Measurements from ENCODE around the gene ATOSB. TPM values are rescaled to one million over a fixed set of nuclear protein-coding genes. Genes with fewer than 3 reads are reported as not detected.

The ATOSB gene
- total RNA-seq, 2 experiments from 2014 or later: 5.7 to 5.9 TPM

DNA sequence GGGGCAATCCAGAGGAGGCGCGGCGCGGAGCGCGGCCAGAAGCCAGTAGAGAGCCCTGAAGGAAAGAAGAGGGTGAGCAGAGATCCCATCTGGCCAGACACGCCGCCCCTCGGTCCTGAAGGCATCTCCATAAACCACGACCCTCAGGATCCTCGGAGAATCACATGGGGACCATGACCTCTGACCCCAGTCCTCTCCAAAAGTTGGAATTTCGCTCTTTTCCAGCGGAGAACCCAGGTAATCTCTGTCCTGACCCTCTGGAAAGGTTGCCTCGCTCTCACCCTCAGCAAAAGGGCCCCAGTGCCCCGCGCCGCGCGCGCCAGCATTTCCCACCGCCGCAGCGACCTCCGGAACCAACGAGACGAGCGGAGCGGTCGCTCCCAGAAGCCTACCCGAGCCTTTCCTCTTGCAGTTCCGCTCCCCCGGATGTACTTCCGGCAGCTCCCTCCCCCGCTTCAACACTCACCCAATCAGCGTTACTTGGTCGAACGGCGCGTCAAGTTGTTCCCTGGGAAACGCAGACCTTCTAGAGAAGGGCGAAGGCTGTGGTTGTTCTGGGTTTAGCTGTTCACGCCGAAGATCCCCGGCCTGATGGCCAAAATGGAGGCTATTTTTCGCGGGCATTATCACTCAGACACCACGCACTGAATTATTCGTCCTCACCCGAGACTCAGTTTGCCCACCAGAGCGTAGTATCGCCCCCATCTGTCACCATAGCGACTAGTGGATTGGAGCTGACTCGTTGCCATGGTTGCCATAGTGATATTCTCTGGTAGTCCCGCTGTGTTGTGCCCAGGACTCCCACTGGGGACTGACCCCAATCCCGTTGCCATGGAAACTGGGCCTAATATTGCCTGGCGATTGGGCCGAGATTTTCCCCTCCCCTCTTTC lies 12.6 kb downstream of the ATOSB start, which contains the start of gene STOML2:
STOML2 (minus strand) TSS at position 363 of the 891 bp plus-strand sequence; CDS start at position 326, 37 bp downstream.
- ChIA-PET POLR2A (interaction anchor here (0.6 to 3.6 kb wide), 4 partner anchors 9 to 32 kb away, joined by 3 to 23 read pairs (median 12); partner anchors contain the start of gene FANCG), CTCF (interaction anchor here (1.0 to 2.3 kb wide), 8 partner anchors 9 to 514 kb away, joined by 3 to 10 read pairs (median 4); partner anchors contain the start of gene FANCG)

DNA sequence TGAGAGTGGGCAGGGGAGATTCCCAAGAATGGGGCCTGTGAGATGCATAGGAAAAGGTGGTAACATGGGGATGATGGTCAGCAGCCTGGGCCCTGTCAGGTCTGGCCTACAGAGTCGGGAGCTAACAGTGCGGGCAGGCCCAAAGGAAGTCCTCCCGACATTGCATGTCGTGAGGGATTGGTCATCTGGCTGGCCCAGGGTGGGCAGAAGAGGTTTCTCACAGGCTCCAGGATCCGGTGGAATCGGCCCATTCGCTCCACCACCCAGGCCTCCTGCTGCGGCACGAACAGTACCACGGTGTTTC lies 13.2 kb downstream of the ATOSB start:
- ChIA-PET POLR2A (interaction anchor here (1.7 to 3.6 kb wide), 3 partner anchors 9 to 31 kb away, joined by 9 to 23 read pairs (median 16); no protein-coding TSS in a partner anchor), CTCF (interaction anchor here (1.0 to 2.3 kb wide), 6 partner anchors 10 to 514 kb away, joined by 3 to 7 read pairs (median 4); partner anchors contain the start of gene VCP)

DNA sequence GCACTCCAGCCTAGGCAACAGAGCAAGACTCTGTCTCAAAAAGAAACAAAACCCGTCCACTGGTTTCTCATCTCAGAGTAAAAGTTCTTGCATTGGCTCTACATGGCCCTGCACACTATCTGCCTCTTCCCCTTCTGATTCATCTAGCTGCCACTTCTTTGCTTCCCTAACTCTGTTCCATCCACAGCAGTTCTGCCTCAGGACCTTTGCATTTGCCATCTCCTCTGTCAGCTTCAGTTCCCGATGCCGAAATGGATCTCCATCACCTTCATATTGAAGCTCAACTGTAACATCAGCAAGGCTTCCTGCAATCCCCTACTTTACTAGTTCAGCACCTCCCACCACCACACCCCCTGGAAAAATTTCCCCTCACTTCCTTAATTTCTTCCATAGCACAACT lies 18.1 kb downstream of the ATOSB start:
- ChIA-PET POLR2A (interaction anchor here (2.2 kb wide), 1 partner anchor 18 kb away, joined by 10 read pairs; the partner anchor contains the start of gene FANCG), CTCF (interaction anchor here (2.8 to 3.9 kb wide), 2 partner anchors 14 to 198 kb away, joined by 13 to 25 read pairs; no protein-coding TSS in a partner anchor)

- ChIA-PET POLR2A (interaction anchor here (1.0 to 2.2 kb wide), 3 partner anchors 16 to 25 kb away, joined by 3 to 10 read pairs (median 4); partner anchors contain the start of gene FANCG), CTCF (interaction anchor here (0.9 to 4.0 kb wide), 18 partner anchors 8 to 438 kb away, joined by 3 to 30 read pairs (median 3); partner anchors contain the start of genes DNAJB5, FANCG and VCP)
Measured at GRCh38 chr9:35096035-35096849, 19.4 kb downstream of the ATOSB start, which contains the start of gene PIGO. Gene PIGO, minus strand, starts transcription at chr9:35096591. Its CDS starts 1,026 bp downstream, at chr9:35095565.

GRCh38 chr9:35091536-35091935 lies 24.1 kb downstream of the ATOSB start:
- ChIA-PET POLR2A (no interaction called here), CTCF (interaction anchor here (1.0 to 2.2 kb wide), 3 partner anchors 9 to 15 kb away, joined by 3 to 9 read pairs (median 5); partner anchors contain the start of gene FANCG)

DNA sequence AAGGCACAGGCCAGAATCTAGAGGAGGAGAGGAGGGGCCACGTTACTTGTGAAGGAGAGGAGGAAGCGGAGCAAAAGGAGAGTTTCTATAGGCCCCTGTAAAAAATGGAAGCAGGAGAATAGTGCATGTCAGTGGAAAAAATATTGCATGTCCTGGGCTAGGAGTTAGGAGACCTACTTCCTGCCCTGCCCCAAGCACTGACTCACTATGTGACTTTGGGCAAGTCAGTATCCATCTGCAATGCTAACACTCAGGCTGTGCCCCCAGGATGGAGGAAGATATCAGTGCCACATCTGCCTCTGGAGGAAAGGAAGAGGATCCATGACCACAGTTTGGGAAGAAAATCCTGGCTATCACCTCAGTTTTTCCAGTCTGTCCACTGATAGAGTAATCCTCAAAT lies 26.2 kb downstream of the ATOSB start:
- ChIA-PET CTCF (no interaction called here), POLR2A (no interaction called here)

DNA sequence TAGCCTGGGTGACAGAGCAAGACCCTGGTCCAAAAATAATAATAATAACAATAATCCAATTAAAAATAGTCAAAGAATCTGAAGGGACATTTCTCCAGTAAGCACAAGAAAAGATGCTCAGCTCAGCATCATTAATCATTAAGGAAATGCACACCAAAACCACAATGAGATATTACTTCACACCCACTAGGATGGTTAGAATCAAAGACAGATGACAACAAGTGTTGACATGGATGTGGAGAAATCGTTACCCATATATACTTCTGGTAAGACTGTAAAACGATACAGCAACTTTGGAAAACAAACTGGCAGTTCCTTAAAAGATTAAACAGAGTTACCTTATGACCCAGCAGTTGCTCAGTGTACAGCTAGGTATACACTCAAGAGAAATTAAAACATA lies 30.6 kb downstream of the ATOSB start:
- CTCF ChIA-PET: no interaction called here
- POLR2A ChIA-PET: no interaction called here

DNA sequence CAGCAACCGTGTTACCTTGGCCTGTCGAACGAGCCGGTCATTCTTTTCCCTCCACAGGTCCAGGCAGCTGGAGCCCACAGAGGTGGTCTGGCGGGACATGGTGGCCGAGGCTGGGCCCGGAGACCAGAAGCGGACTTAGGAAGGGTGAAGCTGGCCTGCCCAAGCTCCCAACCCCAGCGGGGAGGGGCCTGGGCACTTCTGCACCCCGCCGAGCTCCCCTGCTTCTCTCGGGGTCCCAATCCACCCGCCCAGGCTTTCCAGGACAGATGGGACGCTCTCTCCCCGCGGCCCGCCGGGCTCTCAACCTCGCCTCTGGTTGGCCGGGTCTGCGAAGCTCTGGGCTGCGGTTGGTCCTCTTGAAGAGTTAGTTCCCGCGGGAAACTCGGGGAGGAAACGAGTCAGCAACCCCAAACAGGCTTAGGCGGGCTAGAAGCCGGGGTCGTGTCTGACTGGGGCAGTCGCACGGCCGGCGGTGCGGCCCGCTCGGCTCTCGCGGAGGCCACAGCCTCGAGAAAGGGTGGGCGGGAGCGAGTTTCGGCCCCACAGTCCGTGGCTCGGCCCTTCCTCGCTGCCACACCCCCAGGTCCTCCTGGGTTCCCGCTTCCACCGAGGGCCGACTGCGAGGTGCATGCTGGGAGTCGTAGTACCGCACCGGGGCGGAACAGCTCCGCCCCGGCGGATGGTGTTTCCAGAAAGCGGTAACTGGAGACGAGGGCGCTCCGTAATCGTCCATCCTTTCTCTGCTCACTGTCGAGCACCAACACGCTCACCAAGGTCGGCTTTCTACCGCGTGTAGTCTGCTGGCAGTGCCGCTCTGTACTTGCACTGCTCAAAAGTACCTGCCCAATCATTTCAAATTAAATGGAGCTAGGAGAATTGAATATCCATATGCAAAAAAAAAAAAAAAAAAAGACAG lies 36.0 kb downstream of the ATOSB start, which contains the start of gene FANCG:
FANCG (minus strand) TSS at position 517 of the 916 bp plus-strand sequence; CDS start at position 99, 418 bp downstream.
- ChIA-PET POLR2A (interaction anchor here (0.6 to 2.2 kb wide), 12 partner anchors 8 to 697 kb away, joined by 3 to 15 read pairs (median 5); partner anchors contain the start of genes PIGO and SIT1), CTCF (interaction anchor here (0.6 to 3.2 kb wide), 16 partner anchors 8 to 398 kb away, joined by 3 to 30 read pairs (median 4); partner anchors contain the start of genes PIGO, STOML2 and VCP)

DNA sequence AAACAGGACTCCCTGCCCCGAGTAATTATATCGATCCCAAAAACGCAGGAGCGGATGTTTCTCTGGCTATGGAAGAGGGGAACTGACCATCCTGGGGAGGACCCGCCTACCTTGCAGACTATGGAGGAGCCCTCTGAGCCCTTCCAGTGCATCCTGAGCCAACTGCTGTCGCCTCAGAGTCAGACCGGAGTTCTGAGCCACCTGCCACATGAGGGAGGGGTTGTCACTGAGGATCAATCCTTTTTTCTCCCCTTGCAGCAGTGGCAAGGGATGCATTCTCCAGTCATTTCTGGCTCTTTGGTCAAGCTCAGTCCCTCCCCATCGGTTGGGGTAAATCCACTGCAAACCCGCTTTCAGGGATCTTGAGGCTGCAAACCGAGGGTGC lies 36.6 kb downstream of the ATOSB start:
- POLR2A ChIA-PET: interaction anchor here (0.7 to 2.2 kb wide), 7 partner anchors 8 to 696 kb away, joined by 3 to 15 read pairs (median 5); partner anchors contain the start of gene PIGO
- CTCF ChIA-PET: interaction anchor here (1.2 to 3.2 kb wide), 5 partner anchors 8 to 94 kb away, joined by 3 to 30 read pairs (median 4); partner anchors contain the start of genes PIGO and VCP

- ChIA-PET POLR2A (no interaction called here), CTCF (interaction anchor here (0.8 to 3.2 kb wide), 2 partner anchors 16 to 17 kb away, joined by 3 to 30 read pairs; partner anchors contain the start of gene PIGO)
Measured at GRCh38 chr9:35078066-35078465, 37.6 kb downstream of the ATOSB start.

GRCh38 chr9:35076848-35077247 lies 38.8 kb downstream of the ATOSB start:
- CTCF ChIA-PET: interaction anchor here (1.1 to 1.4 kb wide), 2 partner anchors 14 to 177 kb away, joined by 3 to 4 read pairs; no protein-coding TSS in a partner anchor
- POLR2A ChIA-PET: no interaction called here

DNA sequence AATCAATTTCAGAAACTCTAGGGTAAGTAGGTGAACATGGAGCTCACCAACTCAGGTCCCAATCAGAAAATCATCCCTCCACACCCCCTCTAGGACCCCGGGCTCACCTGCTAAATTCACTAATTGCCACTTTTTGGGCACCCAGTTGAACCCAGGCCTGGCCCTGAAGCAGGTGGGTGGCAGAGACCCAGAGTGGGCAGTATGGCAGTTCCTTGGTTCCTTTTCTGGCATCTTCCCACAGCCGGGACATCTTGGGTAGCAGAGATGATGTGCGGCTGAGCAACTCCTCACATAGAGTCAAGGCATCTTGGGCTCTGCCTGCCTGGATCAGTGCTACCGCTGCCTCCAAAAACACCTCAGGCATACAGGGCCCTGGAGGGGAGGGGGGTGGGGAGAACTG lies 40.3 kb downstream of the ATOSB start:
- ChIA-PET CTCF (interaction anchor here (1.0 kb wide), 1 partner anchor 28 kb away, joined by 3 read pairs; the partner anchor contains the start of gene STOML2), POLR2A (interaction anchor here (0.6 kb wide), 1 partner anchor 8 kb away, joined by 3 read pairs; no protein-coding TSS in a partner anchor)

GRCh38 chr9:35074791-35075190 lies 40.9 kb downstream of the ATOSB start:
- CTCF ChIA-PET: no interaction called here
- POLR2A ChIA-PET: interaction anchor here (0.6 kb wide), 1 partner anchor 7 kb away, joined by 3 read pairs; no protein-coding TSS in a partner anchor

GRCh38 chr9:35074141-35074540 lies 41.5 kb downstream of the ATOSB start:
- CTCF ChIA-PET: interaction anchor here (1.0 kb wide), 1 partner anchor 21 kb away, joined by 3 read pairs; no protein-coding TSS in a partner anchor

DNA sequence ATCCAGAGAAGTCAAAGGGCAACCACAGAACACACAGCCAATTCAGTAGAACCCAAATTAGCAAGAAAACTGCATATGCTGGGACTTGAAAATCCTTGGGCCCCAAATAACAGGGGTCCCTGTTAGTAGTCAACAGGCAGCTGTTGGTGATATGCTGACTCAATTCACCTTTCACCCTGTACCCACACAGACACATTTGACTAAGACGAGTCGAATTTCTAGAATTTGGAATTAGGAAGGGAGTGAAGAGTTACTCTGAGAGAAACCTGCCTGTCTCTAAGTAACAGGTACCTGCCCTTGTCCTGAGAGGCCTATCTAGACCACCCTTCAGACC lies 42.4 kb downstream of the ATOSB start:
- POLR2A ChIA-PET: no interaction called here
- CTCF ChIA-PET: interaction anchor here (3.0 kb wide), 1 partner anchor 22 kb away, joined by 20 read pairs; the partner anchor contains the start of gene PIGO

More at GRCh38 chr9:35074141-35074540, 41.5 kb downstream of the ATOSB start:
- POLR2A ChIA-PET: no interaction called here

- CTCF ChIA-PET: interaction anchor here (1.4 to 3.0 kb wide), 6 partner anchors 7 to 173 kb away, joined by 3 to 20 read pairs (median 5); partner anchors contain the start of genes FANCG and PIGO
- POLR2A ChIA-PET: interaction anchor here (0.6 to 1.4 kb wide), 8 partner anchors 9 to 435 kb away, joined by 3 to 4 read pairs (median 4); partner anchors contain the start of genes ATOSB, DNAJB5 and SIGMAR1
Measured at GRCh38 chr9:35072461-35073278, 43.0 kb downstream of the ATOSB start, which contains the start of gene VCP. Gene VCP, minus strand, starts transcription at chr9:35072625. Its CDS starts 272 bp downstream, at chr9:35072353.

Data from activated CD8-positive, alpha-beta memory T cell treated with anti-CD3 and anti-CD28 coated beads for 36 hours (primary cell).